Measurements from ENCODE around the gene SAMD9L. TPM values are rescaled to one million over a fixed set of nuclear protein-coding genes. Genes with fewer than 3 reads are reported as not detected.

The SAMD9L gene
- total RNA-seq, 1 experiment from 2014 or later, result 0.49 TPM

- H3K36me3 ChIP-seq (ENCODE audit: insufficient read depth, low read length, poor library complexity, severe bottlenecking), result no peaks in the 10 kb centered on the region
- no peaks in the 10 kb centered on the region for H3K27me3 ChIP-seq (replicated peaks; ENCODE audit: insufficient read depth, low read depth, low read length, poor library complexity)
- ChIA-PET POLR2A (ENCODE audit: low non-redundant PET) (no interaction called here), CTCF (no interaction called here)
- BruUV-seq (replicated peaks), result no TSS peak
- no peak overlapping the region for H3K4me3 ChIP-seq (ENCODE audit: low read depth, low read length, poor library complexity, severe bottlenecking)
- no peaks in the 10 kb centered on the region for H3K9me3 ChIP-seq (ENCODE audit: low read depth, low read length, poor library complexity, severe bottlenecking)
- H3K27ac ChIP-seq (ENCODE audit: low read depth, low read length, poor library complexity, severe bottlenecking), result no peak overlapping the region
- no peak for TF ChIP-seq EZH2 (IDR thresholded peaks at IDR 0.05; ENCODE audit: borderline replicate concordance, low read depth, low read length, poor library complexity, severe bottlenecking)
- no peak for TF ChIP-seq CTCF (conservative IDR thresholded peaks at IDR 0.05; ENCODE audit: low read depth, low read length)
- no peaks in the 10 kb centered on the region for H3K4me1 ChIP-seq (ENCODE audit: insufficient read depth, low read length, poor library complexity, severe bottlenecking)
- no peak for DNase-seq (ENCODE audit: low spot score)
- intact Hi-C loops (cut with micrococcal nuclease; ENCODE audit: unreplicated experiment), result no loop called here
These were observed 2.1 kb downstream of the SAMD9L start for GRCh38 chr7:93146036-93146435.

- H3K9me3 ChIP-seq (ENCODE audit: low read depth, low read length, poor library complexity, severe bottlenecking), result no peaks in the 10 kb centered on the region
- no peak overlapping the region for H3K4me3 ChIP-seq (ENCODE audit: low read depth, low read length, poor library complexity, severe bottlenecking)
- H3K27ac ChIP-seq (ENCODE audit: low read depth, low read length, poor library complexity, severe bottlenecking), result no peak overlapping the region
- no peaks in the 10 kb centered on the region for H3K27me3 ChIP-seq (replicated peaks; ENCODE audit: insufficient read depth, low read depth, low read length, poor library complexity)
- ChIA-PET CTCF (no interaction called here), POLR2A (ENCODE audit: low non-redundant PET) (no interaction called here)
- intact Hi-C loops (cut with micrococcal nuclease; ENCODE audit: unreplicated experiment), result no loop called here
- TF ChIP-seq EZH2 (IDR thresholded peaks at IDR 0.05; ENCODE audit: borderline replicate concordance, low read depth, low read length, poor library complexity, severe bottlenecking) (no peak), CTCF (conservative IDR thresholded peaks at IDR 0.05; ENCODE audit: low read depth, low read length) (no peak)
- DNase-seq (ENCODE audit: low spot score), result no peak
- H3K4me1 ChIP-seq (ENCODE audit: insufficient read depth, low read length, poor library complexity, severe bottlenecking), result no peaks in the 10 kb centered on the region
- no peaks in the 10 kb centered on the region for H3K36me3 ChIP-seq (ENCODE audit: insufficient read depth, low read length, poor library complexity, severe bottlenecking)
- no TSS peak for BruUV-seq (replicated peaks)
These were observed 2.8 kb downstream of the SAMD9L start for GRCh38 chr7:93145354-93145753.

GRCh38 chr7:93142127-93142526 lies 6.1 kb downstream of the SAMD9L start:
- CTCF ChIA-PET, result no interaction called here
- no peaks in the 10 kb centered on the region for H3K9me3 ChIP-seq (ENCODE audit: low read depth, low read length, poor library complexity, severe bottlenecking)
- no peak overlapping the region for H3K27ac ChIP-seq (ENCODE audit: low read depth, low read length, poor library complexity, severe bottlenecking)
- no TSS peak for BruUV-seq (replicated peaks)
- intact Hi-C loops (cut with micrococcal nuclease; ENCODE audit: unreplicated experiment), result no loop called here
- no peaks in the 10 kb centered on the region for H3K36me3 ChIP-seq (ENCODE audit: insufficient read depth, low read length, poor library complexity, severe bottlenecking)
- TF ChIP-seq CTCF (conservative IDR thresholded peaks at IDR 0.05; ENCODE audit: low read depth, low read length), result no peak
- TF ChIP-seq EZH2 (IDR thresholded peaks at IDR 0.05; ENCODE audit: borderline replicate concordance, low read depth, low read length, poor library complexity, severe bottlenecking), result no peak
- no peak for DNase-seq (ENCODE audit: low spot score)
- no peaks in the 10 kb centered on the region for H3K27me3 ChIP-seq (replicated peaks; ENCODE audit: insufficient read depth, low read depth, low read length, poor library complexity)
- POLR2A ChIA-PET (ENCODE audit: low non-redundant PET), result no interaction called here
- no peaks in the 10 kb centered on the region for H3K4me1 ChIP-seq (ENCODE audit: insufficient read depth, low read length, poor library complexity, severe bottlenecking)
- no peak overlapping the region for H3K4me3 ChIP-seq (ENCODE audit: low read depth, low read length, poor library complexity, severe bottlenecking)

Measured in A673 (cell line).